Measurements from ENCODE around the gene GGCX. TPM values are rescaled to one million over a fixed set of nuclear protein-coding genes. Genes with fewer than 3 reads are reported as not detected.

Gene GGCX
- total RNA-seq, 3 donors from 2014 or later = 26.7 to 35.1 (median 31.8) TPM

- intact Hi-C loops (cut with DNase I; ENCODE audit: low total_unique reads) = no loop called here
Observed at GRCh38 chr2:85516653-85517389, 44.5 kb downstream of the GGCX start.

GRCh38 chr2:85514323-85514722, 47.0 kb downstream of the GGCX start:
- no peaks in the 10 kb centered on the region for H3K36me3 ChIP-seq

More at GRCh38 chr2:85516653-85517389, 44.5 kb downstream of the GGCX start:
- H3K36me3 ChIP-seq = no peaks in the 10 kb centered on the region
- no peaks in the 10 kb centered on the region for H3K9me3 ChIP-seq
- H3K4me1 ChIP-seq = no peaks in the 10 kb centered on the region
- no peaks in the 10 kb centered on the region for H3K27me3 ChIP-seq
- no peak for TF ChIP-seq POLR2A (IDR thresholded peaks at IDR 0.05)
- no peak for TF ChIP-seq CTCF (IDR thresholded peaks at IDR 0.05)
- TF ChIP-seq POLR2AphosphoS5 (IDR thresholded peaks at IDR 0.05) = no peak
- no peak overlapping the region for H3K4me3 ChIP-seq
- no peak for DNase-seq (ENCODE audit: low spot score in 2 of 2)
- peak overlapping the region in 1 of 2 donors; percentile 46 for H3K27ac ChIP-seq

DNA sequence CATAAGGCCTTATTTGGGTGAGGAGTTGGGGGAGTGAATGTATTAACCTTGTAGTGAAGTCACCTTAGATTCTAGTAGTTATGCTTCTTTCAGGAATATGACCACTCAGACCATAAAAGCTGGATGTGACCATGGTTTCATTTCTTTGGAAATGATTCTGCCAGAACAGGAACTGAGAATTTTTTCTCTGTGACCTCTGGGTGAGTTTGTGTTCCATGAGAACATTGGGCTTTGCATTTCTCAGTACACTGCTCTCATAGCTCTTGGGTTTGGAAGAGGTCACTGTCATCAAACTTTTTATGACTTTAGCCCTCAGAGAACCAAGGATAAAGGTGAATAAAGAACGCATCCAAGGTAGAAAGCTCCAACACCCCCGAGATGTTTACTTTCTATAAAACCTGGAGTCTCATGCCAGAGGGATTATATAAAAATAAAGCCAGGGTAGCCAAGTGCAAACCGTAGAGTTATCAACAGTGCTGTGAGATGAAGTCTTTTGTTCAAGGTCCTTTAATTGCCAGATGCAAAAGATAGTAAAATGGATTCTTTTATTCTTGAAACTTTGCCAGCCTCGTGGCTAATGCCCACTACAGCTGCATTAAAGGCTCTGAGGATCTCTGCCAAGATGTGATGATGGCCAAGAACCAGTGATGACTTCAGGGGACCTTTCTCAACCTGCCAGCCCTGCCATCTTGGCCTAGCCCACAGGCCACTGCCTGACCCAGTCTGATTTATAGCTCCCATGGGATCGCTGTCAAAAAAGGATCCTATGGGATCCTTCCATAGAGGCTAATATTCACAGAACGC, 50.1 kb downstream of the GGCX start:
- peak overlapping the region in 1 of 2 donors; percentile 65 for H3K27ac ChIP-seq
- H3K9me3 ChIP-seq = no peaks in the 10 kb centered on the region
- intact Hi-C loops (cut with DNase I; ENCODE audit: low total_unique reads) = no loop called here
- no peak overlapping the region for H3K4me3 ChIP-seq
- no peak for TF ChIP-seq POLR2AphosphoS5 (IDR thresholded peaks at IDR 0.05)
- TF ChIP-seq CTCF (IDR thresholded peaks at IDR 0.05) = no peak
- TF ChIP-seq POLR2A (IDR thresholded peaks at IDR 0.05) = no peak
- no peak for DNase-seq (ENCODE audit: low spot score in 2 of 2)
- H3K27me3 ChIP-seq = no peaks in the 10 kb centered on the region
- peaks cover 0 to 5% of the 10 kb centered on the region in 2 donors for H3K4me1 ChIP-seq
- H3K36me3 ChIP-seq = no peaks in the 10 kb centered on the region

More at GRCh38 chr2:85514323-85514722, 47.0 kb downstream of the GGCX start:
- no peak for DNase-seq (ENCODE audit: low spot score in 2 of 2)
- peaks cover 0 to 5% of the 10 kb centered on the region in 2 donors for H3K4me1 ChIP-seq
- intact Hi-C loops (cut with DNase I; ENCODE audit: low total_unique reads) = no loop called here
- H3K4me3 ChIP-seq = no peak overlapping the region
- H3K9me3 ChIP-seq = no peaks in the 10 kb centered on the region
- H3K27ac ChIP-seq = no peak overlapping the region
- TF ChIP-seq POLR2AphosphoS5 (IDR thresholded peaks at IDR 0.05) (no peak), CTCF (IDR thresholded peaks at IDR 0.05) (no peak), POLR2A (IDR thresholded peaks at IDR 0.05) (no peak)
- no peaks in the 10 kb centered on the region for H3K27me3 ChIP-seq

GRCh38 chr2:85506768-85507181, 54.5 kb downstream of the GGCX start:
- TF ChIP-seq POLR2A (IDR thresholded peaks at IDR 0.05) = no peak
- no peak for TF ChIP-seq CTCF (IDR thresholded peaks at IDR 0.05)
- TF ChIP-seq POLR2AphosphoS5 (IDR thresholded peaks at IDR 0.05) = no peak
- no peaks in the 10 kb centered on the region for H3K9me3 ChIP-seq
- intact Hi-C loops (cut with DNase I; ENCODE audit: low total_unique reads) = no loop called here
- H3K4me1 ChIP-seq = peaks cover 0 to 5% of the 10 kb centered on the region in 2 donors
- no peak for DNase-seq (ENCODE audit: low spot score in 2 of 2)
- H3K27me3 ChIP-seq = no peaks in the 10 kb centered on the region
- no peaks in the 10 kb centered on the region for H3K36me3 ChIP-seq
- H3K4me3 ChIP-seq = no peak overlapping the region
- H3K27ac ChIP-seq = peak overlapping the region; percentile 45 to 79
